ENCODE data around the gene NUDT8.
A peak's percentile ranks its signal among the peaks of the same experiment; 100 is the strongest.
"Not testable (repeated sequence)": the region's sequence is repeated elsewhere in the genome, so short reads cannot be mapped to it uniquely, and the experiment has no call there.

NUDT8 gene

DNA sequence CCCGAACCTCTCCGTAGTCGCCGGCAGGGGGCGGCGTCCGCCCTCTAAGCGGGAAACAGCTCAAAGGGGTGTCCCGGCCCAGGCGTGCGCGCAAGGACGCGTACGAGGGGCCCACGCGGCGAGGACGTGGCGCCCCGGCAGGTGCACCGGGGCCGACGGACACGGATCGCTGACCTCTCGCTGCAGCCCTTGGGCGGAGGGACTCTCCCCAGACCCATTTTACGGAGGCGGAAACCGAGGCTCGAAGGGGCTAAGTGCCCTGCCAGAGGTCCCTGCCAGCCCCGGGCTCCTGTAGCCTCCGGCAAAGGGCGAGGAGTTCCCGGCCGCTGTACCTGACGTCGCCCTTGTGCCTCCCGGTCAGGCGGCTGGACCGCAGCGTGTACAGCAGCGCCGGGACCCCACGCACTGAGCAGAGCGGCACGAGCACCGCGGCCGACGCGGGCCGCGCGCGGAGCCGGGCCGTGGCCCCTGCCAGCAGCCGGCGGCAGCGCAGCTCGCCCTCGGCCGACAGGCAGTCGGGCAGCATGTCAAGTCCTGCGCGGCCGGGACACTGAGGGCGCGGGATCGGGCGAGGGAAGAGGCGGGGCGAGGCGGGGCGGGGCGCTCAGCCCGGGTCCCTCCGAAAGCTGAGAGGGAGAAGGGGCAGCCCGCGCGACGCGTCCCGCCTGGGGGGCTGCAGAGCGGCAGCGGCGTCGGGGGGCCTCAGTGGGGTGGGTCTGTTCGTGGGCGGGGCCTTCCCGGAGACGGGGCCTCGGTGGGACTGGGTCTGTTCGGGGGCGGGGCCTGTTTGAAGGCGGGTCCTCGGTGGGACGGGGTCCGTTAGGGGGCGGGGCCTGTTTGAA, at the start of gene NUDT8:
TSS of gene NUDT8 (minus strand) at position 552 of the 842 bp plus-strand sequence. CDS start at position 526, 26 bp downstream.
- peak; percentile 90 for DNase-seq (ENCODE audit: low spot score)

GRCh38 chr11:67675058-67675747, 45.5 kb upstream of the NUDT8 start:
- DNase-seq (ENCODE audit: low spot score): no peak

DNA sequence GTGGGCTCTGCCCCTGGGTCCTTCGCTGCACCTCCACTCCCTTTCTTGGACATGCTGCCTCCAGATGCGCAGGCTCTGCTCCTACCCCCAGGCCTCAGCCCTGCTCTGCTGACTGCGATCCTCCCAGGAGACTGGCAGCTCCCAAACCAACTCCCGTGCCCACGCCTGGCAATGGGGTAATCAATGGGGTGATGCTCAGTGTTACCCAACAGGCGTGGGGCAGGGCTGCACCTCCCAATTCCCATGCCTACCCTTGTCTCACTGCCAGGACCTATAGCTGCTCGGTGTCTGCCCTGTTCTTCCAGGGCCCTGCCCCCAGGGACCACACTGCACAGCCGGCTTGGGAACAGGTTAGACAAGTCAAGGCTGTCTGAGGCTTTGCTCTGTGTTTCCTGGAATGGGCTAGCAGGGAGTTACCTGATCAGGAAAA, 44.7 kb upstream of the NUDT8 start, which contains the start of gene ALDH3B2:
TSS of gene ALDH3B2 (minus strand) at position 182 of the 430 bp plus-strand sequence. CDS start 7,688 bp downstream, outside the sequence.
- DNase-seq (ENCODE audit: low spot score): no peak

DNA sequence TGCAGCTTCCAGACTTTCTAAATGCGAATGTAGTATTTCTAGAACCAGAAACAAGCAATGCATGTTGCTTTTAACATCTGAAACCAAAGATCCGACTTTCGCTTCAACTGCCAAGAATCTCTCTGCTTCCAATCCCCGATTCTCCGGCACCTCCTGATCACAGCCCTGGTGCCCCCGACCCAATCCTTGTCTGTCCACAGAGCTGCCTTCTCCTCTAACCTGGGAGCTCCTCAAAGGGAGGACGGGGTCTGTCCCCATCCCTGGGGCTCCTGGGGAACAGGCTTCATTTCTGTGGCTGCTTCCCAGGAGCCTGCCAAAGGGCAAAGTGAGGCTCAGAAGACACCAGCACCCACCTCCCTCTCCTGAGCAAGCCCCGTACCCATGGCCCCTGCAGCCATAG, 44.2 kb upstream of the NUDT8 start:
- no peak for DNase-seq (ENCODE audit: low spot score)

GRCh38 chr11:67673358-67673757, 43.6 kb upstream of the NUDT8 start:
- DNase-seq (ENCODE audit: low spot score): no peak

- no peak for DNase-seq (ENCODE audit: low spot score)
These were observed 41.4 kb upstream of the NUDT8 start for GRCh38 chr11:67671211-67671520.

DNA sequence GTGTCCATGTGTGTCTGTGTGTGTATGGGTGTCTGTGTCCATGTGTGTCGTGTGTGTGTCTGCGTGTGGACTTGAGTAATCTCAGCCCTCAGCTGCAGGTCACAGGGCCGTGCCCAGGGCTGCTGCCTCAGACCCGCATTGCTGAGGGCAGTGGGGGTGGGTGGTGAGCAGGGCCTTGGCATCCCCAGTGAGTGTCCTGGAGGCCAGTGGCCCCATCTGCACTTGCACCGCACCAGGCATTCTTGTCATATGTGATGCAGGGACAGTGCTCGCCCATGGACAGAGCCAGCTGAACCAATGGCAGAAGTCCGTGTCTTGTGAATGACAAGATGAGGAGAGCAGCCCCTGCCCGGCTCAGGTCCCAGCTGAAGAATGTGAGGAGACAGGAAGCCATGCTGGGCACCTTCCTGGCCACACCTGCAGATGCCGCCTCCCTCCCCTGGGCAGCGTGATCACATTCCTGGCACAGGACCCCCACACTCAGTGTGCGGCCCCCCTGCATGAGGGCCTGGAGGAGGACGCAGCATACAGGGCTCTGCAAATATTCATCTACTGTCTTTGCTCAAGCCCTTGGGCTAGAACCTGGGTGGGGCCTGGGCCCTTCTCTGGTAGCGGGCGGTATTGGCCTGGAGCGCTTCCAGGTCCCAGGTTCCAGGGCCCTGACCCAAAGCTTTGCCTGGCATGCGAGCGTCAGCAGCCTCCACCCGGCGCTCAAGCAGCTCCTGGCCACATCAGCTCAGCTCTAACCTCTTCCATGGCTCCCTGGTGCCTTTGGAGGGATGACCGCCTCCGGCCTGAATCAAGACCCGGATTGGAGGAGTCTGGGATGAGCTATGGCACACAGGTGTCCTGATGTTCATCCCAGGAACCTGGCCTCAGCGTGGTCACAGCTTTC, 40.8 kb upstream of the NUDT8 start:
- DNase-seq (ENCODE audit: low spot score): no peak

GRCh38 chr11:67668192-67668551, 38.4 kb upstream of the NUDT8 start:
- DNase-seq (ENCODE audit: low spot score): no peak

GRCh38 chr11:67667490-67668191, 37.9 kb upstream of the NUDT8 start:
- no peak for DNase-seq (ENCODE audit: low spot score)

DNA sequence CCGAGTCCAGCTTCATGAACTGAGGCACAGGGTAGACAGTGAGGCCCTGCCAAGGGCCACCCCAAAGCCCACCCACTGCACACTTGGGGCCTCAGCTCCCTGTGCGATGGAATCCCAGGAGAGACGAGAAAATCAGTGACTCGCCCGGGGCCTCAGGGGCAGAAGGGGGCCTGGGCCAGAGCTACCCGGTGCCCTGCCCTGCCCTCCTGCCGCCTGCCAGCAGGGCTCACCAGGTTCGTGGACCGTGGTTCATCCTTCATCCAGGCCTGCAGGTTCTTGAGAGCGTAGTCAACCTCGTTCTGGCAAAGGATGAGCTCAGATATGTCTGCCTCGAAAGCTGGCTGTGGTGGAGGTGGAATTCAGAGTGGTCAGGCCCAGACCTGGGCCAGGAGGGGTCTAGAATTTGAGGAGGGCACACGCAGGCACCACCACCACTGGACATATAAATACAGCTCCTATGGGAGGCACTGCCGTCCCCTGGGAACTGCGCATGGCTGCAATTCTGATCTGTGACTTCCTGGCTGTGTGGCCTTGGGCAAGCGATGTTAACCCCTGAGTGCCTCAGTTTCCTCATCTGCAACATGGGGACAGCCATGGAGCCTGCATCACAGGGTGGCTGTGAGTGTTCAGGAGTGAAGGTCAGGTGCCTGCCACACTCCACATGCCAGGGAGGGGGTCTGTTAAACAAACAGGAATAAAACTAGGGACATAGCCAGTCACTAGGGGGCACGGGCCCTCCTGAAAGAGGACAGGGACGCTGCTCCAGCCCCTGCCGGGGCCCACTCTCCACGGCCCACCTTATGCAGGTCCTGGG, 37.1 kb upstream of the NUDT8 start:
- DNase-seq (ENCODE audit: low spot score): no peak

DNA sequence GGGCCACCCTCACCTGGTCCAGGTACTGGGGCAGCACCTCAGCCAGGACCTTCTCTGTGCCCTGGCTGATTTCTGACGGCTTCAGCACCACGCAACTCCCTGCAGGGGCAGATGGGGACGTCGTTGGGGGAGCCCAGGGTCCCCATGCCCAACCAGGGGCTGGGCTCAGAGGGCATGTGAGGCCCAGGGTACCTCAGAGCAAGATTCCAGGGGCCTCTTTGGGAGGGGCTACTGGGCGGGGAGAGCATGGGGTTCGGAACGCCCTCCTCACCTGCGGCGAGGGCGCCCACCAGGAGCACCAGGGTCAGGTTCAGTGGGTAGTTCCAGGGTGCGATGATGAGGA, 36.5 kb upstream of the NUDT8 start:
- no peak for DNase-seq (ENCODE audit: low spot score)

DNA sequence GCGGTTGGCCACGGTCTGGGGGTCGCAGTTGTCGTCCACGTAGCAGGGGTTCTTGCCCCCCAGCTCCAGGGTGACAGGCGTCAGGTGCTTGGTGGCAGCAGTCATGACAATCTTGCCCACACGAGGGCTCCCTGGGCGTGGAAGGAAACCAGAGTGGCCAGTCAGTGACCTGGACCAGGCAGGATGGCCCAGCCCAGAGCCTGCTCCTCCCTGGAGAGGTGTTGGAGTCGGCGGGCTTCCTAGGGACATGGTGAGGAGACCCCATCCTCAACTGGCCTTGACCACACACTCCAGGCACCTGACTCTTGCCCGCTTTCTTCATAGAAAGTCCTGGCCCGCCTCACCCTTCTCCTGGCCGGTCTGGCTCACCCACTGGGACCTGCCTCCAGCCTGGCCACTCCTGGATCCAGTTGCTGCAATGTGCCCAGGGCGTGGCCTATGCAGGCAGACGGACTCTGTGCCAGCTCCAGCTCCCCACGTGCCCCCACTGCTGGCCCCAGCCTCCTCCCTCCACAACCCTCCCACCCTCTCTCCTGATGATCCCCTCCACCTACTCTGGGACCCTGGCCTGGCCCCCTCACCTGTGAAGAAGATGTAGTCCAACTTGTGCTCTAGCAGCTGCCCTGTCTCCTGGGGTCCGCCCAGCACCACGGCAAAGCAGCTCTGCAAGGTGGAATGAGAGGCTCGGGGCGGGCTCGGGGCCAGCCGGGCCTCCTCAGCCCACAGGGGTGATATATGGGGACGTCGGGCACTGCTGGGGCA, 36.0 kb upstream of the NUDT8 start:
- no peak for DNase-seq (ENCODE audit: low spot score)

DNA sequence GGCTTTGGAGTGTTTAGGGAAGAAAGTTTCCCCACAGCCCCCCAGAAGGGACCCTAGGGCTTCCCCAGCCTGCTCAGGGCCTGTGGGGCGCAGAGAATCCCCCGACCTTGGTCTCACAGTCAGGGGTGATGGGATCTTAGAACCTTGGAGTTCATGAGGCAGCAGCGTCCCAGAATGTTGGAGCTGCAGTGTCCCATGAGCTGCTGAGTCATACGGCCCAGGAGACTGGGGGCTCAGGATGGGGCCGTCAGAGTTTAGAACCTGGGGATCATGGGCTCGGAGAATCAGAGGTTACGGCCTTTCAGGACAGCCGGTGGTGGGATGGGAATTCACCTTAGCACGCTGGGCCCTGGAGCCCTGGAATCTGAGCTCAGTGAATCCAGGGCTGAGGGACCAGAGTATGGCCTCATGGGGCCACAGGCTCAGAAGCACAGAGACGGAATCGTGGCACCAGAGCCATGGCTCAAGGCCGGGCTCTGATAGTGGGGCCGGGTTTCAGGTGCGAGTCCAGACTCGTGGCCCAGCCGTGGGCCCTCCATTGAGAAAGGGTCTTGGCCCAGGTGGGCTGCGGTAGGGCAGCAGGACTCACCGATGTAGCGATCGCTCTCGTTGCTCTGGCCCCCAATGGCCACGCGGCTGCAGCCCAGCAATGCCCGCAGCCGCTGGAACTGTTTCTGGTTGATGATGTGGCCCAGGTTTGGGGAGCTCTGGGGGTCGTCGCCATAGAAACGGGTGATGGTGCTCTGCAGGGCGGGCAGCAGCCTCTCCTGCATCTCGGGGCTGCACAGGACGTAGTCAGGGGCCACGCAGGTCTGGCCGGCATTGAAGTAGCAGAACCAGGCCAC, 35.2 kb upstream of the NUDT8 start:
- DNase-seq (ENCODE audit: low spot score): no peak

GRCh38 chr11:67664213-67664585, 34.5 kb upstream of the NUDT8 start:
- no peak for DNase-seq (ENCODE audit: low spot score)

DNA sequence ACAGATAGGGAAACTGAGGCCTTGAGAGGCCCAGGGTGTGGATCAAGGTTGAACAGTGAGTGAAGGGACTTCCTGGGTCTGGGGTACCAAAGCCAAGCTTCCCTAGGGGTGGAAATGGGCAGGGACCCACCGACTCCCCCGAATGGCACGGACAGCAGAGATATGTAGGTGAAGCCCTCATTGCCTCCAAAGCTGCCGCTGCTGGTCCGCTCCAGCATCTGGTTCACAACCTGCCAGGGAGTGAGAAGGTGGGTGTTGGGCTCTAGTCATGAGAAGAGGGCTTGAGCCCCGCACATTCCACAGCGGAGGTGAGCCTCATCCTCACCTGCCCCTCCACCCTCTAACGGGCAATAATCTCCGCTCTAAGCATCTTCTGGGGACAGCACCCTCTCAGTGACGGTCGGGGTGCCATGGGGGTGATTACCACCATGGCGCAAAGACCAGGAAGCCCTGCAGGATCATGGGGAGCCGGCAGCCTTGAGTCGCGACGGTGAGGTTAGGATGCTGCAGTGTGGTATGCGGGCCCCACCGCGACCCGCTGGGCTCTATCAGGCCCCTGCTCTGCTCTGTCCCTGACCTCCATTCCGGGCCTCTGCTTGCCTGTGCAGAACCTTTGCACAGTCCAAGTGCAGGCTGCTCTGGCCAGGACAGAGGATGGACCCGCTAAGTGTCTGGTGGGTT, 33.9 kb upstream of the NUDT8 start:
- no peak for DNase-seq (ENCODE audit: low spot score)

GRCh38 chr11:67662835-67663531, 33.2 kb upstream of the NUDT8 start:
- no peak for DNase-seq (ENCODE audit: low spot score)

GRCh38 chr11:67662142-67662834, 32.6 kb upstream of the NUDT8 start:
- no peak for DNase-seq (ENCODE audit: low spot score)

DNA sequence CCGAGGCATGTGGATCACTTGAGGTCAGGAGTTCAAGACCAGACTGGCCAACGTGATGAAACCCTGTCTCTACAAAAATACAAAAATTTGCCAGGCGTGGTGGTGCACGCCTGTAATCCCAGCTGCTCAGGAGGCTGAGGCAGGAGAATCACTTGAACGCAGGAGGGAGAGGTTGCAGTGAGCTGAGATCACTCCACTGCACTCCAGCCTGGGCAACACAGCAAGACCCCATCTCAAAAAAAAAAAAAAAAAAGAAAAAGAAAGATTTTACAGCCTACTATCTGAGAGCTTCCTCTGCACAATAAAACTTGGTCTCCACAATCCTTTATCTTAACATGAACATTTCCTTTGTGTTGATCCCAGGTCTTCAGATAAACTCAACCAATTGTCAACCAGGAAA, 31.0 kb upstream of the NUDT8 start:
- DNase-seq (ENCODE audit: low spot score): not testable (repeated sequence)
